ENCODE data around the gene AANAT.

The AANAT gene

GRCh38 chr17:76468634-76469010 lies 1.2 kb downstream of the AANAT start:
- DNase-seq (ENCODE audit: low spot score) = no peak

GRCh38 chr17:76469076-76469990 lies 1.9 kb downstream of the AANAT start:
- DNase-seq (ENCODE audit: low spot score) = no peak

GRCh38 chr17:76469991-76470739 lies 2.8 kb downstream of the AANAT start:
- DNase-seq (ENCODE audit: low spot score) = no peak

- DNase-seq (ENCODE audit: low spot score) = no peak
Measured at GRCh38 chr17:76471498-76472257, 4.3 kb downstream of the AANAT start.

GRCh38 chr17:76472258-76472645 lies 4.8 kb downstream of the AANAT start:
- no peak for DNase-seq (ENCODE audit: low spot score)

- no peak for DNase-seq (ENCODE audit: low spot score)
Measured at GRCh38 chr17:76472726-76473125, 5.3 kb downstream of the AANAT start.

GRCh38 chr17:76473541-76473985 lies 6.2 kb downstream of the AANAT start:
- DNase-seq (ENCODE audit: low spot score) = no peak

- no peak for DNase-seq (ENCODE audit: low spot score)
Measured at GRCh38 chr17:76474238-76474637, 6.8 kb downstream of the AANAT start.

- no peak for DNase-seq (ENCODE audit: low spot score)
Measured at GRCh38 chr17:76474894-76475293, 7.5 kb downstream of the AANAT start.

GRCh38 chr17:76475302-76475701 lies 7.9 kb downstream of the AANAT start:
- DNase-seq (ENCODE audit: low spot score) = no peak

- no peak for DNase-seq (ENCODE audit: low spot score)
Measured at GRCh38 chr17:76476736-76477135, 9.3 kb downstream of the AANAT start.

- DNase-seq (ENCODE audit: low spot score) = no peak
Measured at GRCh38 chr17:76477576-76477975, 10.2 kb downstream of the AANAT start.

GRCh38 chr17:76478097-76478496 lies 10.7 kb downstream of the AANAT start:
- no peak for DNase-seq (ENCODE audit: low spot score)

GRCh38 chr17:76478730-76479514 lies 11.5 kb downstream of the AANAT start:
- no peak for DNase-seq (ENCODE audit: low spot score)

GRCh38 chr17:76479515-76480060 lies 12.2 kb downstream of the AANAT start:
- DNase-seq (ENCODE audit: low spot score) = no peak

GRCh38 chr17:76480632-76481031 lies 13.2 kb downstream of the AANAT start:
- peak; percentile 53 for DNase-seq (ENCODE audit: low spot score)

- DNase-seq (ENCODE audit: low spot score) = peak; percentile 87
Measured at GRCh38 chr17:76481071-76481655, 13.8 kb downstream of the AANAT start.

GRCh38 chr17:76484228-76484725 lies 16.9 kb downstream of the AANAT start:
- DNase-seq (ENCODE audit: low spot score) = no peak

GRCh38 chr17:76485569-76485968 lies 18.2 kb downstream of the AANAT start:
- DNase-seq (ENCODE audit: low spot score) = no peak

- DNase-seq (ENCODE audit: low spot score) = no peak
Measured at GRCh38 chr17:76487451-76488192, 20.2 kb downstream of the AANAT start.
